ENCODE results near the gene TSPAN9.

The TSPAN9 gene

GRCh38 chr12:3046441-3047200 lies 30.6 kb upstream of the TSPAN9 start:
- DNase-seq: no peak
- H3K9me3 ChIP-seq (ENCODE audit: severe bottlenecking): no peaks in the 10 kb centered on the region
- peaks cover 4% of the 10 kb centered on the region for H3K36me3 ChIP-seq
- no peak overlapping the region for H3K27ac ChIP-seq
- TF ChIP-seq CTCF (IDR thresholded peaks at IDR 0.05; ENCODE audit: low read depth, low read length): no peak
- H3K4me3 ChIP-seq (ENCODE audit: low read depth, low read length): no peak overlapping the region
- H3K27me3 ChIP-seq (ENCODE audit: insufficient read depth, low read depth, severe bottlenecking): no peaks in the 10 kb centered on the region

GRCh38 chr12:3047961-3048360 lies 29.2 kb upstream of the TSPAN9 start:
- H3K36me3 ChIP-seq: no peaks in the 10 kb centered on the region
- no peak for TF ChIP-seq CTCF (IDR thresholded peaks at IDR 0.05; ENCODE audit: low read depth, low read length)
- H3K4me3 ChIP-seq (ENCODE audit: low read depth, low read length): no peak overlapping the region
- no peaks in the 10 kb centered on the region for H3K27me3 ChIP-seq (ENCODE audit: insufficient read depth, low read depth, severe bottlenecking)
- no peak for DNase-seq
- H3K27ac ChIP-seq: no peak overlapping the region
- H3K9me3 ChIP-seq (ENCODE audit: severe bottlenecking): no peaks in the 10 kb centered on the region

GRCh38 chr12:3048540-3048939 lies 28.6 kb upstream of the TSPAN9 start:
- Histone ChIP-seq H3K9me3 (ENCODE audit: severe bottlenecking) (no peaks in the 10 kb centered on the region), H3K27ac (no peak overlapping the region), H3K27me3 (ENCODE audit: insufficient read depth, low read depth, severe bottlenecking) (no peaks in the 10 kb centered on the region), H3K4me3 (ENCODE audit: low read depth, low read length) (no peak overlapping the region), H3K36me3 (no peaks in the 10 kb centered on the region)
- DNase-seq: no peak
- TF ChIP-seq CTCF (IDR thresholded peaks at IDR 0.05; ENCODE audit: low read depth, low read length): no peak

GRCh38 chr12:3049176-3049575 lies 28.0 kb upstream of the TSPAN9 start:
- Histone ChIP-seq H3K9me3 (ENCODE audit: severe bottlenecking) (no peaks in the 10 kb centered on the region), H3K4me3 (ENCODE audit: low read depth, low read length) (no peak overlapping the region), H3K27ac (no peak overlapping the region), H3K36me3 (no peaks in the 10 kb centered on the region), H3K27me3 (ENCODE audit: insufficient read depth, low read depth, severe bottlenecking) (no peaks in the 10 kb centered on the region)
- DNase-seq: no peak
- no peak for TF ChIP-seq CTCF (IDR thresholded peaks at IDR 0.05; ENCODE audit: low read depth, low read length)

- no peak overlapping the region for H3K27ac ChIP-seq
- DNase-seq: no peak
- no peaks in the 10 kb centered on the region for H3K9me3 ChIP-seq (ENCODE audit: severe bottlenecking)
- no peak overlapping the region for H3K4me3 ChIP-seq (ENCODE audit: low read depth, low read length)
- no peaks in the 10 kb centered on the region for H3K36me3 ChIP-seq
- TF ChIP-seq CTCF (IDR thresholded peaks at IDR 0.05; ENCODE audit: low read depth, low read length): no peak
- H3K27me3 ChIP-seq (ENCODE audit: insufficient read depth, low read depth, severe bottlenecking): no peaks in the 10 kb centered on the region
These were observed 27.4 kb upstream of the TSPAN9 start for GRCh38 chr12:3049611-3050249.

All from WERI-Rb-1 (cell line).